ENCODE results near the gene RNF125.
A peak's percentile ranks its signal among the peaks of the same experiment; 100 is the strongest.

RNF125 gene

DNA sequence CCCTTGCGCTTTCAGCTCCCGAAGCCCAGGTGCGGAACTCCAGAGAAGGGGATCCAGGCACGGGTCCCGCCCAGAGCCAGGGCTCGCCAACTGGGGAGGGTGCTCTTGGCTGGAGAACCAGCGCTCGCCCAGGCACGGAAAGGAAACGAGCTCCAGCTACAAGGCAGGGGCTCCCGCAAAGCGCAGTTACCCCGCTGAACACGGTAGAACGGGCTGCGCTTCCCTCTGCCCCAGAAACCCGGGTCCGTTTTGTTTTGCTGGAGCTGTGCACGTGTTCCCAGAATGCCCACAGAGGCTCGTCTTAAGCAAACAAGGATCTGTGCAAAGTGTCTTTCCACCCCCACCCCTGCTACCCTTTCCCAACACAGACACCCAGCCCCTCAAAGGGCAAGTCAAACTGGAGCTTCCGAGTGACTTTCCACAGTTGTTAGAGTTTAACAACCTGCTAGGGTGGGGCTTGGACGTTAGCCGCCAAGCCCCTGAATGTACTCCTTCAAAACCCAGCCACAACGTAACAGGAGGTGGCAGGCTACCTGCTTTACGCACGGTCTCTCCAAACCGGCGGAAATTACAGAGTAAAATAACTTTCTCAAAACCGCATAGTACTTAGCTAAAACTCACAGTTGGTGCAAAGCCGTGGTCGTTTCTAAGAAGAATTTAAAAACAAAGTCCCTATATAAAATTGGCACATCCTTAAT lies 775 bp downstream of the RNF125 start (continued):
- TF ChIP-seq, protein P1, sequence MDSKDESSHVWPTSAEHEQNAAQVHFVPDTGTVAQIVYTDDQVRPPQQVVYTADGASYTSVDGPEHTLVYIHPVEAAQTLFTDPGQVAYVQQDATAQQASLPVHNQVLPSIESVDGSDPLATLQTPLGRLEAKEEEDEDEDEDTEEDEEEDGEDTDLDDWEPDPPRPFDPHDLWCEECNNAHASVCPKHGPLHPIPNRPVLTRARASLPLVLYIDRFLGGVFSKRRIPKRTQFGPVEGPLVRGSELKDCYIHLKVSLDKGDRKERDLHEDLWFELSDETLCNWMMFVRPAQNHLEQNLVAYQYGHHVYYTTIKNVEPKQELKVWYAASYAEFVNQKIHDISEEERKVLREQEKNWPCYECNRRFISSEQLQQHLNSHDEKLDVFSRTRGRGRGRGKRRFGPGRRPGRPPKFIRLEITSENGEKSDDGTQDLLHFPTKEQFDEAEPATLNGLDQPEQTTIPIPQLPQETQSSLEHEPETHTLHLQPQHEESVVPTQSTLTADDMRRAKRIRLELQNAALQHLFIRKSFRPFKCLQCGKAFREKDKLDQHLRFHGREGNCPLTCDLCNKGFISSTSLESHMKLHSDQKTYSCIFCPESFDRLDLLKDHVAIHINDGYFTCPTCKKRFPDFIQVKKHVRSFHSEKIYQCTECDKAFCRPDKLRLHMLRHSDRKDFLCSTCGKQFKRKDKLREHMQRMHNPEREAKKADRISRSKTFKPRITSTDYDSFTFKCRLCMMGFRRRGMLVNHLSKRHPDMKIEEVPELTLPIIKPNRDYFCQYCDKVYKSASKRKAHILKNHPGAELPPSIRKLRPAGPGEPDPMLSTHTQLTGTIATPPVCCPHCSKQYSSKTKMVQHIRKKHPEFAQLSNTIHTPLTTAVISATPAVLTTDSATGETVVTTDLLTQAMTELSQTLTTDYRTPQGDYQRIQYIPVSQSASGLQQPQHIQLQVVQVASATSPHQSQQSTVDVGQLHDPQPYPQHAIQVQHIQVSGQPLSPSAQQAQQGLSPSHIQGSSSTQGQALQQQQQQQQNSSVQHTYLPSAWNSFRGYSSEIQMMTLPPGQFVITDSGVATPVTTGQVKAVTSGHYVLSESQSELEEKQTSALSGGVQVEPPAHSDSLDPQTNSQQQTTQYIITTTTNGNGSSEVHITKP (tag by site-specific recombination; IDR thresholded peaks at IDR 0.05): peak; percentile 95
- TF ChIP-seq GLIS1 (tag by site-specific recombination; IDR thresholded peaks at IDR 0.05) (peak; percentile 61; the same call in 1 of the 2 replicates), ZNF777 (tag by site-specific recombination; IDR thresholded peaks at IDR 0.05; ENCODE audit: borderline replicate concordance) (no peak), ZNF221 (tag by site-specific recombination; IDR thresholded peaks at IDR 0.05; ENCODE audit: borderline replicate concordance) (no peak), ZNF341 (tag by site-specific recombination; IDR thresholded peaks at IDR 0.05; ENCODE audit: low read depth) (no peak), MZF1 (tag by site-specific recombination; IDR thresholded peaks at IDR 0.05; ENCODE audit: borderline replicate concordance) (peak; percentile 31), ZNF140 (tag by site-specific recombination; IDR thresholded peaks at IDR 0.05) (no peak), ZNF785 (tag by site-specific recombination; IDR thresholded peaks at IDR 0.05) (no peak), ZNF248 (tag by site-specific recombination; IDR thresholded peaks at IDR 0.05) (no peak), MEIS1 (CRISPR knock-in tag; IDR thresholded peaks at IDR 0.05; ENCODE audit: borderline replicate concordance) (no peak), SP3 (tag by site-specific recombination; IDR thresholded peaks at IDR 0.05) (0 out of 2 replicates have a peak, but pooled peaks have one; percentile 11), ZNF214 (tag by site-specific recombination; IDR thresholded peaks at IDR 0.05; ENCODE audit: borderline replicate concordance) (no peak), KLF7 (tag by site-specific recombination; IDR thresholded peaks at IDR 0.05; ENCODE audit: borderline replicate concordance) (0 out of 2 replicates have a peak, but pooled peaks have one; percentile 17), ZBTB20 (tag by site-specific recombination; IDR thresholded peaks at IDR 0.05) (peak; percentile 11), ZNF621 (tag by site-specific recombination; IDR thresholded peaks at IDR 0.05) (no peak), ZNF610 (tag by site-specific recombination; IDR thresholded peaks at IDR 0.05; ENCODE audit: borderline replicate concordance) (0 out of 2 replicates have a peak, but pooled peaks have one; percentile 10), ZNF335 (tag by site-specific recombination; conservative IDR thresholded peaks at IDR 0.05) (0 out of 2 replicates have a peak, but pooled peaks have one; percentile 39), KLF9 (tag by site-specific recombination; IDR thresholded peaks at IDR 0.05; ENCODE audit: low read depth) (no peak), ZXDB (tag by site-specific recombination; IDR thresholded peaks at IDR 0.05) (peak; percentile 79), ZNF585B (tag by site-specific recombination; IDR thresholded peaks at IDR 0.05) (no peak)
- TF ChIP-seq, protein P2, sequence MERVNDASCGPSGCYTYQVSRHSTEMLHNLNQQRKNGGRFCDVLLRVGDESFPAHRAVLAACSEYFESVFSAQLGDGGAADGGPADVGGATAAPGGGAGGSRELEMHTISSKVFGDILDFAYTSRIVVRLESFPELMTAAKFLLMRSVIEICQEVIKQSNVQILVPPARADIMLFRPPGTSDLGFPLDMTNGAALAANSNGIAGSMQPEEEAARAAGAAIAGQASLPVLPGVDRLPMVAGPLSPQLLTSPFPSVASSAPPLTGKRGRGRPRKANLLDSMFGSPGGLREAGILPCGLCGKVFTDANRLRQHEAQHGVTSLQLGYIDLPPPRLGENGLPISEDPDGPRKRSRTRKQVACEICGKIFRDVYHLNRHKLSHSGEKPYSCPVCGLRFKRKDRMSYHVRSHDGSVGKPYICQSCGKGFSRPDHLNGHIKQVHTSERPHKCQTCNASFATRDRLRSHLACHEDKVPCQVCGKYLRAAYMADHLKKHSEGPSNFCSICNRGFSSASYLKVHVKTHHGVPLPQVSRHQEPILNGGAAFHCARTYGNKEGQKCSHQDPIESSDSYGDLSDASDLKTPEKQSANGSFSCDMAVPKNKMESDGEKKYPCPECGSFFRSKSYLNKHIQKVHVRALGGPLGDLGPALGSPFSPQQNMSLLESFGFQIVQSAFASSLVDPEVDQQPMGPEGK (tag by site-specific recombination; IDR thresholded peaks at IDR 0.05): peak; percentile 12; the same call in 1 of the 2 replicates
- TF ChIP-seq, protein P3, sequence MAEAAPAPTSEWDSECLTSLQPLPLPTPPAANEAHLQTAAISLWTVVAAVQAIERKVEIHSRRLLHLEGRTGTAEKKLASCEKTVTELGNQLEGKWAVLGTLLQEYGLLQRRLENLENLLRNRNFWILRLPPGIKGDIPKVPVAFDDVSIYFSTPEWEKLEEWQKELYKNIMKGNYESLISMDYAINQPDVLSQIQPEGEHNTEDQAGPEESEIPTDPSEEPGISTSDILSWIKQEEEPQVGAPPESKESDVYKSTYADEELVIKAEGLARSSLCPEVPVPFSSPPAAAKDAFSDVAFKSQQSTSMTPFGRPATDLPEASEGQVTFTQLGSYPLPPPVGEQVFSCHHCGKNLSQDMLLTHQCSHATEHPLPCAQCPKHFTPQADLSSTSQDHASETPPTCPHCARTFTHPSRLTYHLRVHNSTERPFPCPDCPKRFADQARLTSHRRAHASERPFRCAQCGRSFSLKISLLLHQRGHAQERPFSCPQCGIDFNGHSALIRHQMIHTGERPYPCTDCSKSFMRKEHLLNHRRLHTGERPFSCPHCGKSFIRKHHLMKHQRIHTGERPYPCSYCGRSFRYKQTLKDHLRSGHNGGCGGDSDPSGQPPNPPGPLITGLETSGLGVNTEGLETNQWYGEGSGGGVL (tag by site-specific recombination; IDR thresholded peaks at IDR 0.05): 0 out of 2 replicates have a peak, but pooled peaks have one; percentile 17
- TF ChIP-seq, protein P4, sequence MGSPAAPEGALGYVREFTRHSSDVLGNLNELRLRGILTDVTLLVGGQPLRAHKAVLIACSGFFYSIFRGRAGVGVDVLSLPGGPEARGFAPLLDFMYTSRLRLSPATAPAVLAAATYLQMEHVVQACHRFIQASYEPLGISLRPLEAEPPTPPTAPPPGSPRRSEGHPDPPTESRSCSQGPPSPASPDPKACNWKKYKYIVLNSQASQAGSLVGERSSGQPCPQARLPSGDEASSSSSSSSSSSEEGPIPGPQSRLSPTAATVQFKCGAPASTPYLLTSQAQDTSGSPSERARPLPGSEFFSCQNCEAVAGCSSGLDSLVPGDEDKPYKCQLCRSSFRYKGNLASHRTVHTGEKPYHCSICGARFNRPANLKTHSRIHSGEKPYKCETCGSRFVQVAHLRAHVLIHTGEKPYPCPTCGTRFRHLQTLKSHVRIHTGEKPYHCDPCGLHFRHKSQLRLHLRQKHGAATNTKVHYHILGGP (tag by site-specific recombination; IDR thresholded peaks at IDR 0.05): no peak
- TF ChIP-seq, protein P5, sequence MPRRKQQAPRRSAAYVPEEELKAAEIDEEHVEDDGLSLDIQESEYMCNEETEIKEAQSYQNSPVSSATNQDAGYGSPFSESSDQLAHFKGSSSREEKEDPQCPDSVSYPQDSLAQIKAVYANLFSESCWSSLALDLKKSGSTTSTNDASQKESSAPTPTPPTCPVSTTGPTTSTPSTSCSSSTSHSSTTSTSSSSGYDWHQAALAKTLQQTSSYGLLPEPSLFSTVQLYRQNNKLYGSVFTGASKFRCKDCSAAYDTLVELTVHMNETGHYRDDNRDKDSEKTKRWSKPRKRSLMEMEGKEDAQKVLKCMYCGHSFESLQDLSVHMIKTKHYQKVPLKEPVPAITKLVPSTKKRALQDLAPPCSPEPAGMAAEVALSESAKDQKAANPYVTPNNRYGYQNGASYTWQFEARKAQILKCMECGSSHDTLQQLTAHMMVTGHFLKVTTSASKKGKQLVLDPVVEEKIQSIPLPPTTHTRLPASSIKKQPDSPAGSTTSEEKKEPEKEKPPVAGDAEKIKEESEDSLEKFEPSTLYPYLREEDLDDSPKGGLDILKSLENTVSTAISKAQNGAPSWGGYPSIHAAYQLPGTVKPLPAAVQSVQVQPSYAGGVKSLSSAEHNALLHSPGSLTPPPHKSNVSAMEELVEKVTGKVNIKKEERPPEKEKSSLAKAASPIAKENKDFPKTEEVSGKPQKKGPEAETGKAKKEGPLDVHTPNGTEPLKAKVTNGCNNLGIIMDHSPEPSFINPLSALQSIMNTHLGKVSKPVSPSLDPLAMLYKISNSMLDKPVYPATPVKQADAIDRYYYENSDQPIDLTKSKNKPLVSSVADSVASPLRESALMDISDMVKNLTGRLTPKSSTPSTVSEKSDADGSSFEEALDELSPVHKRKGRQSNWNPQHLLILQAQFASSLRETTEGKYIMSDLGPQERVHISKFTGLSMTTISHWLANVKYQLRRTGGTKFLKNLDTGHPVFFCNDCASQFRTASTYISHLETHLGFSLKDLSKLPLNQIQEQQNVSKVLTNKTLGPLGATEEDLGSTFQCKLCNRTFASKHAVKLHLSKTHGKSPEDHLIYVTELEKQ (tag by site-specific recombination; IDR thresholded peaks at IDR 0.05; ENCODE audit: borderline replicate concordance): no peak

Data from HEK293 (cell line).